Stimulated activated CD4-positive, alpha-beta T cell treated with anti-CD3 and anti-CD28 coated beads, Interleukin-4, amount 100 ng/mL, for 48 hours (primary cell): ENCODE results near the gene IER2.
A peak's percentile ranks its signal among the peaks of the same experiment; 100 is the strongest.
"Not testable (repeated sequence)": the region's sequence is repeated elsewhere in the genome, so short reads cannot be mapped to it uniquely, and the experiment has no call there.

Experiments used
- DNase-seq, 2 donors: peaks; one replicate each; pipeline ENCODE4 v3.0.0-alpha.2; 2020; ENCODE audit warnings: low read depth in 2 of 2

The IER2 gene

DNA sequence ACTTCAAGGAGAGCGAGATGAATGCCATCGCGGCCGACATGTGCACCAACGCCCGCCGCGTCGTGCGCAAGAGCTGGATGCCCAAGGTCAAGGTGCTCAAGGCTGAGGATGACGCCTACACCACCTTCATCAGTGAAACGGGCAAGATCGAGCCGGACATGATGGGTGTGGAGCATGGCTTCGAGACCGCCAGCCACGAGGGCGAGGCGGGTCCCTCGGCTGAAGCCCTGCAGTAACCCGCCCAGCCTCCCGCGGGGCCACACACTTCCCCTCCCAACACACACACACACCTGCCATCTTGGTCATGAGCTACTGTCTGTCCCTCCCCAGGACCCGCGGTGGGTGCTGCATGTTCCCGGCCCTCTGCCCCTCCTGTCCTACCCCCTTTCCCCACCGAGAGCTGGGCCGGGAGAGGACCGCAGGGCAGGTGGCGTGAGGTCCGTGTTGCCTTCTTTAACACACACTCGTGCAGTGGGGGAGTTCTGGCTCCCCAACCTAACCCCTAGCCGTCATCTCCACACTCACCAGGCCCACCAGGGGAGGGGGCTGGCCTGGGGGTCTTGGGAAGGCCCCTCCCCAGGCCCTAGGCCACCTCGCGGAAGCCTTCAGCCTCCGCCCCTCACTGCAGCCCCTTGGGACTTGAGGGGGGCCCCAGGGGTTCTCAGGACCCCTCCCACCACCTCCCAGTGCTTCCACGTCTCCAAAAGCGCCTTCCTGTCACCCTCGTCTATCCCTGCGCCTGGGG lies 11.9 kb upstream of the IER2 start:
- no peak for DNase-seq

DNA sequence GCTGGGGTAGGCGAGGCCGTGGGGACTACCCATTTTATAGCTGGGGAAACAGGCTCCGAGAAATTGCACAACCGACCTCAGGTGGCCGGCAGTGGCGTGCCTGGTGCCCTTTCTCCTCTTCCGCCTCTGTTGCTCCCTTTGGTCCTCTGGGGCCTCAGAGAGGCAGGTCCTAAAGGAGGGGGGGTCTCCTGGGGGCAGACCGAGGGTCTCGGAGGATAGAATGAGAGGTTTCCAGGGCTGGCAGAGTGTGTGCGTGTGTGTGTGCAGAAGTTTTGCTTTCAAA lies 11.4 kb upstream of the IER2 start:
- no peak for DNase-seq

DNA sequence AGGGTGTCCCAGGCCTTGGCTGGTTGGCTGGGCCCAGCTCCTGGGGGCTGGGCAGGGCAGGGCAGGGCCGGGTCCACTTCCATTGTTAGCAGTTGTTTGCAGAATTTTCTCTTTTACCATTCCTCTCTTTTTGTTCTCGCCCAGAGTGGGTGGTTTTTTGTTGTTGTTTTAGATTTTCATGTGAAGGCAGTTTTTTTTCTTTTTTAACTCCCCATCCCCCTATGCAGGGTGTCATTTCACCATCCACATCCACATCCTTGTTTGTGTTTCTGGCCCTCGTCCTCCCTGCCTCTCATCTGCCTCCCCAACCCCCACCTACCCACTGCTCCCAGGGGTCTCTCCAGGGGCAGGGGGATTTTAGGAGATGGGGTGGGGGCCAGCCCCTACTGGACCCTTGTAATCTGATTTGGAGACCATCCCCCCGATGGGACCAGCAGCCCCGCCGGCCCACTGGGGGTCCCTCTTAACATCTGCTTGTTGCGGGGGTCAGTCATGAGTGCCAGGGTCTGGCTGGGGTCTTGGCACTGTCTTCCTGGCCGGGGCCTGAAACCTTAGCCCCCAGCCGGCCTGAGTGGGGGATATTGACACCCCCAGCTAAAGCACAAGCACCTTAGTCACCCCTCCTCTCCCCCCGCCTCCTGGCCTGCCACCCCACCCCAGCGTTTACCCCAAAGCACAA lies 10.4 kb upstream of the IER2 start:
- DNase-seq, result no peak

DNA sequence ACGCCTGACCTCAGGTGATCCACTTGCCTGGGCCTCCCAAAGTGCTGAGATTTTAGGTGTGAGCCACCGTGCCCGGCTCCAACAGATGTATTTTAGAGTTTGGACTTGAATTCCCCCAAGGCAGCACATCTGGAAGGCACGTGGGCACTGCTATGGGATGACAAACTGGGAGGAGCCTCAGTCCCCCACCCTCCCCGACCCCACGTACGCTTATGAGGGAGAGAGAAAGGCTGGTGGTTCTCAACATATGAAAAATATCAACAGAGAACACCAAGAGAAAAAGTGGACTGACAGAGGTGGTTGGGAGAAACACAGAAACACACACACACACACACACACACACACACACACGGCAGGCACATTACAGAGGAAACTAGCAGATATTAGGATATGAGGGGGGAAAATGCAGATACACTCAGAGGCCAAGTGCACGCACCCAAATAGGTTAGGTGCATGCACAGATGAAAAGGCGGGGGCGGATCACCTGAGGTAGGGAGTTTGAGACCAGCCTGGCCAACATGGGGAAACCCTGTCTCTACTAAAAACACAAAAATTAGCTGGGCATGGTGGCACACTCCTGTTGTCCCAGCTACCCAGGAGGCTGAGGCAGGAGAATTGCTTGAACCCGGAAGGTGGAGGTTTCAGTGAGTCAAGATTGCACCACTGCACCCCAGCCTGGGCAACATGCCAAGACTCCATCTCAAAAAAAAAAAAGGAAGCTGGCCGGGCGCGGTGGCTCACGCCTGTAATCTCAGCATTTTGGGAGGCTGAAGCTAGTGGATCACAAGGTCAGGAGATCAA lies 3.2 kb upstream of the IER2 start:
- no peak for DNase-seq

DNA sequence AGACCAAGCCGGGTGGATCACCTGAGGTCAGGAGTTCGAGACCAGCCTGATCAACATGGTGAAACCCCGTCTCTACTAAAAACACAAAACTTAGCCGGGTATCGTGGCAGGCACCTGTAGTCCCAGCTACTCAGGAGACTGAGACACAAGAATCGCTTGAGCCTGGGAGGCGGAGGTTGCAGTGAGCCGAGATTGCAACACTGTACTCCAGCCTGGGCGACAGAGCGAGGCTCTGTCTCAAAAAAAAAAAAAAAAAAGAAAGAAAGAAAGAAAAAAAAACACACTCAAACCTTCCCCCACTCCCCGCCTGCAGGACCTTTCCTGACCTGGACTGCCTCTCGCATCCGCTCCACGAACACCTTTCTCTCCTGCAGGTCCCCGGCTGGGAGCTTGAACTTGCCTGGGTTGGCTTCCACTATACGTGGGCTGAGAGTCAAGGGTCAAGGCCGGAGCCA lies 1.0 kb upstream of the IER2 start:
- DNase-seq, result not testable (repeated sequence)

DNA sequence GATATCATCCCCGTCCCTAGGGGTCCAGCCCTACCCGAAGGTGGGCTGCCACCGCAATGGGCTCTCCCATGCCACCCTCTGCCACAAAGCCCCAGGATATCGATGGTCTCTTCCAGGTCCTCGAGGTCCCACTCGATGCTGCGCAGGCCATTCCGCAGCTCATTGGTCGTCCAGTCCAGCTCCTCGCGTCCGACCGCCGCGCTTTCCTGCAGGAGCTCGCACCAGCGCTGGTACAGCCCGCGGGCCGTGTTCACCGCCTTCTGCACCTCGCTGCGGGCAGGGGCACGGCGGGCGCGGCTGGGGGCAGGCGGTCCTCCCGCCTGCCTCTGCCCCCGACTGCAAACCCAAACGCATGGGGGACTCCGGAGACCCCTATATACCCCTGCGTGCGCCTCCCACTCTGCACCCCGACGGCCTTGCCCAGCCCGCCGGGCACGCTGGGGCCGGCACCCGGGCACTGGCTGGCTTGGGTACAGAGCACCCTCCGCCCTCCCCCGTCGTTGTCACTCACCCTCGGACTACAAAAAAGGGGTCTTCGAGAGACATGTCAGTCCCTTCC lies 504 bp upstream of the IER2 start:
- DNase-seq, result no peak

DNA sequence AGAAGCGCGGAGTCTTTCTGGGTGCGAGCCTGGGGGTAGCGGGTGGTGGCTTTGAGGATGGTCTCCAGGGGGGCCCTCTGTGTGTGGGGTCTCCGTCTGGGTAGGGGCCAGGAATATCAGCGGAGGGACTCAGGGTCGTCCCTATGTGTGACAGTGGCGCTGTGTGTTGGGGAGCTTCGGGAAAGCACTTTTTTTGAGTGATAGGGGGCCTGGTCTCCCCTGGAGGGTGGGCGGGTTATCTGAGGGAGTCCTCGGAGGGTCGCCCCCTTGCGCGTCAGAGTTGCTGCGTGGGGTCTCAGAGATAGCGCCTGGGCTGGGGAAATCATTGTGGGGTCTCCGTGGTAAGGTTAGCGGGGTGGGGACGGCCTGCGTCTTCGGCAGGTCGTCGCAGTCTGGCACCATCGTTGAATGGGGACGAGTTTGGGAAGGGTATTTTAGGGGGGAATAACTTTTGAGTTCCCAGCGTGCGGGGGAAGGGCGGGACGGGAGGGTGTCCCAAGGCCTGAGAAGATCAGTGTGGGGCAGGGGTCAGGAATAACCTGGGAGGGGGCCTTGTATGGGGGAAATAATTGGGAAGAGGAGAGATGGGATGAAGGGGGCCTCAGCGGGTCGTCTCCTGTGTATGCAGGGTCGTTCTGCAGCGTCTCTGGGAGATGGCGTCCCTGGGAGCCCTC lies 857 bp downstream of the IER2 start:
- DNase-seq, result no peak

DNA sequence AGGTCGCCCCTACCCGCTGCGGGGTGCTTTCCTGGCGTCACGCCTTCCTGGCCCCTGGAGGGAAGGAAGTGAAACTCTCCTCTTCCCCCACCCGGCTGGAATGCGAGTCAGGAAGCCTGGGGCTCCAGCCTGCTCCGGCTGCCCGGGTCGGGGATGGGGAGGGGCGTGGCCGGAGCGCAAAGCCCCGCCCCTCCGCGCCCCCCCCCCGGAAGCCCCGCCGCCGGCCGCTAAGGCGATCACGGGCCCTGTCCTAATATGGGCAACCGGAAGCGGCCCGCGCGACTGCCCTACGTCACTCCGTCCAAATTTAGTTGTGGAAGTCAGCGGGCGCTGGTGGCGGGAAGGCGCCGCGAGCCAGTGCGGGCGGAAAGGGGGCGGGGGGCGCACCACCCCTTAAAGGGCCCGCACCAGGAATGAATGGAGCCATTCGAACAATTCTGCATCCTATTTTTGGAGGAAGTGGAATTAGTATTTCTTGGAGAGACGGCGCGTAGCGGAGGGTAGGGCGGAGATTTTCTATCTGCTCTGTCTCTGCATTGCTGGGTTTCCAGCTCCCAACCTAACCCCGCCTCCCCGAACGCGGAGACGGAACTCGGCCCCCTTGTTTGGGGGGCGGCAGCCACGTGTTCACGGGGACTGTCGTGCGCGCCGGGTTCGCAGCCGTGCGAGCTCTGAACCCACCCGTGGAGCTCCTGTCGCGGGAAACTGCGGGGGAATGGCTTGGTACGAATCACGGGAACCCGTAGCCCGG lies 1.6 kb downstream of the IER2 start:
- DNase-seq, result peak; percentile 92 to 93

DNA sequence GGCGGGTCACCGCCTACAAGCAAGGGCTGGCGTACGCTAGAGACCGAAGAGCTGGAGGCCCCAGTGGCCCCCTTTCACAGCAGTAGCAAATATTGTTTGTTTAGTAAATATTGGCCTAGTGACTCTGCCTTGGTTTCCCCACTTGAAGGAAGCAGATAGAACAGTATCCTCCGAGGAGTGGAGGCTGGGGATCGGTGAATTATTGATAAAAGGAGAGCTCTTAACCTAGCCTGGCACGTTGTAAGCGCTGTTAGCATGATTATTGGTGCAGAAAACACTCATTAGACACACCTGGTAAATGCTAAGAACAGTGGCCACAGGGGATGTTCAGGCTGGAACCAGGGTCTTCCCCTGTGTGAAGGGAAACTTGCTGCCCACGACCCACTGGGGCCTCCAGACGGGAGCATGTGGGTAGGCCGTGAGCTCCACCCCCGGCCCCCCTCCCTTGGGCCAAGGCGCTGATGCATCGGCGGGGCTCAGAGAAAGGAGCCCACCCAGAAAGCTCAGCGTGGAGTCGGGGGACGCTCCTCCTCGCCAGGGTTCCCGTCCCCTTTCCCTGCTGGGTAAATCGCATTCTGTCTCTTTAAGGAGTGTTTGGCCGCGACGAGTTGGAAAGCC lies 2.3 kb downstream of the IER2 start:
- no peak for DNase-seq

DNA sequence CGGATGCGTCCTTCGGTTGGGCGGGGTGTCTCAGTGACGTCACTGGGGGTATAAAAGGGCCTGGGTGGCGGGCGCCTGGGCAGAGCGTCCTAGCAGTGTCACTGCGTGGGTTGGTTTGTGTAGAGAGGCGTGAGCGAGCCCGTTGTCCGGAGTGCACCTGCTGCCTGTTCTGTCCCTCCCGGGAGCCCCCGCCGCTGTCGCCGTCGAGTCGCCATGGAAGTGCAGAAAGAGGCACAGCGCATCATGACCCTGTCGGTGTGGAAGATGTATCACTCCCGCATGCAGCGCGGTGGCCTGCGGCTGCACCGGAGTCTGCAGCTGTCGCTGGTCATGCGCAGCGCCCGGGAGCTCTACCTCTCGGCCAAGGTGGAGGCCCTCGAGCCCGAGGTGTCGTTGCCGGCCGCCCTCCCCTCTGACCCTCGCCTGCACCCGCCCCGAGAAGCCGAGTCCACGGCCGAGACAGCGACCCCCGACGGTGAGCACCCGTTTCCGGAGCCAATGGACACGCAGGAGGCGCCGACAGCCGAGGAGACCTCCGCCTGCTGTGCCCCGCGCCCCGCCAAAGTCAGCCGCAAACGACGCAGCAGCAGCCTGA lies 2.9 kb downstream of the IER2 start:
- DNase-seq, result peak; percentile 94 to 98

DNA sequence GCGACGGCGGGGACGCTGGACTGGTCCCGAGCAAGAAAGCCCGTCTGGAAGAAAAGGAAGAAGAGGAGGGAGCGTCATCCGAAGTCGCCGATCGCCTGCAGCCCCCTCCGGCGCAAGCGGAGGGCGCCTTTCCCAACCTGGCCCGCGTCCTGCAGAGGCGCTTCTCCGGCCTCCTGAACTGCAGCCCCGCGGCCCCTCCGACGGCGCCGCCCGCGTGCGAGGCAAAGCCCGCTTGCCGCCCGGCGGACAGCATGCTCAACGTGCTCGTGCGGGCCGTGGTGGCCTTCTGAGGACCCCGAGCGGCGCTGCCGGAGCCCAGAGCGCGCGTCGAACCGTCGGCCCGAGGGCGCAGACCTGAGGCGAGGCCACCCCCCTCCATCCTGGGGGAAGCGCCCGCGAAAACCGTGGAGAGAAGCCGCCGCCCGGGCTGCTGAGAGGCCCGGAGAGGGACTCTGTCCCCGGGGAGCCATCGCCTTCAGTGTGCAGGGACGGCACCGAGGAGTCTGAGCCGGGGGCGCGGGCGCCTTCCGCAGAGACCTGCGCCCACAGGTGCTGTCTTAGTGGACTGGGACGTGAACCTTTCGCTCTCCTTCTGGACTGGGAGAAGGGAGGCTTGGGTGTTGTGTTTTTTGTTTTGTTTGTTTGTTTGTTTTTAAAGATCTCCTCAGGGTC lies 3.5 kb downstream of the IER2 start:
- DNase-seq, result no peak

DNA sequence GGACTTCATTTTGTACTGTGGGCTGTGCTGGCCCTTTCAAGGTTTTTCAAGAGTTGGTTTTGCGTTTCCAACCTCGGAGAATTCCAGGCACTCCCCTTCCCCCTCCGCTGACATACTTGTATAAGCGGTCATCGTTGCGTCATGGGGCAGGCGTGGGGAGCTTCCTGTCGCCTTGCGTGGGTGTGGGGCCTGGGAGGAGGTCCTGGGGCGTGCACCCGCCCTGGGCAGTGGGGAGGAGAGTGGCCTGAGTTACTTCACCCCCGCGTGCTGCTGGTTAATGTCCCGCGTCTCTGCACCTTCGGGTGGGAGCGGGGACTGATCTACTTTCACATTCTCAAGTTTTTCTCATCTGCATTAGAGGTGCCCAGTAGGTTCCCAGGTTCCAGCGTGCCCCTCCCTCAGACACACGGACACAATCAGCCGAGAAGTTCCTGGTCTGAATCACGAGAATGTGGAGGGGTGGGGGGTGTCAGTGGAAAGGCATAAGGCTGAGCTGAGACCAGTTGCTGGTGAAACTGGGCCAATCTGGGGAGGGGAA lies 4.1 kb downstream of the IER2 start:
- peak; percentile 62 to 74 for DNase-seq

DNA sequence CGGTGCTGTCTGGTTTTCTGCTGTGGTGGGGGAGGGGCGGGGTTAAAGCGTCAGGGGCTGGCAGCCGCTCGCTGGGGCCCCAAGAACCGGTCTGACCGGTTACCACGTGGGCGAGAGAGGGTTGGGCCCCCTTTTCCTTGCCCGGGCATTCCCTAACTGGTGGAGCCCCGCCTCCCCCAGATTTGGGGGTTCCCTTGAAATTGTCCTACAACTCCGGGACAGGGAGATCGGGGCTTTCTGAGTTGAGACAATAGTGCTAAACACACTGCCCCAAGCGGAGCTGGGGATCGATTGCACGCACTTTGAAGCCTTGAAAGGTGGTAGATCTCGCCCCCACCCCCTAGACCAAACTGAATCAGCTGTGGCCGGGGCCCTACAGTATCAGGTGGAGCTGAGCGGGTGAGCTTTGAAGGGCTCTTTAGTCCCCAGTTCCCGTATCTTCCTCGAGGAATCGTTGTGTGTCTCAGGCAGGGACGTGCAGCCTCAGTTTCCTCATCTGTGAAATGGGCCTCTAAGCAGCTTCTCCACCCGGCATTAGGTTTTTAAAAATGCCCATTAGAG lies 4.8 kb downstream of the IER2 start:
- DNase-seq, result peak; percentile 71 to 74

DNA sequence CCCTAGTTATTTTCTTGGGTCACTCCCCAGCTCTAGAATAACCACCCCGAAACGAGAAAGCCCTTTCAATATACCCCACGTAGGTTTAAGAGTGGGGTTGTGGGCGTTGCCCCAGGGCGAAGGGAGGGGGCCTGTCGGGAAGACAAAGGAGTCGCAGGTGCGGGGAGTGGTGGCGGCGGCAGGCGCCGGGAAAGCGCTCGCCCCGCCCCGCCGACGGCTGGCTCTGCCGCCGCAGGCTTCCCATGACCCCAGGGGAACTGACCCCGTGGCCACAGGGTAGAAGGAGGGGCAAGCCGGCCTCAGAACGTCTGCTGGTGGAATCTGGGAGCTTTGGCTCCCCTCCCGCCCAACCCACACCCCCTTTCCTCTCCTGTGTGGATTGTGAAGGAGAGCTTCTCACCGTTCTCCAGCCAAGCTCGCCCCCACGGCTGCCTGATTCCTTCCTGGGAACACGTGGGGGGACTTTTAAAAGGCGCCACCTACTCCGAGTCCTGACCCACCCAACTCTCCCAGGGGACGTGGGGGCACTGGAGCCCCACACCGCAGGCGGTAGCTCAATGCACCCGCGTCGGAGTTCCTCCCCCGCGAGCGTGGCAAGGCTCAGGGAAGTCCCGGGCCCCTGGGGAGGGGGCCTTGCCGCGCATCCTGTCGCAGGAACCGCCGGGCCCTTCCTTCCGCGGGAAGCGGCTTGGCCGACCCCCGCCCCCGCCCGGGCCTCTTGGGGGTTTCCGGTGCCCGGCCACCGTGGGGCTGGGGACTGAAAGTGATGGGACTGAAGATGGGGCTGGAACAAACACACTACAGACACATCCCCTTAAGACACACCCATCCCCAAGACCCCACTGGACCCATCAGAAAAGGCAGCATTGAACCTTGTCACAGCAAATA lies 5.5 kb downstream of the IER2 start:
- DNase-seq, result peak in 1 of 2 donors; percentile 55

DNA sequence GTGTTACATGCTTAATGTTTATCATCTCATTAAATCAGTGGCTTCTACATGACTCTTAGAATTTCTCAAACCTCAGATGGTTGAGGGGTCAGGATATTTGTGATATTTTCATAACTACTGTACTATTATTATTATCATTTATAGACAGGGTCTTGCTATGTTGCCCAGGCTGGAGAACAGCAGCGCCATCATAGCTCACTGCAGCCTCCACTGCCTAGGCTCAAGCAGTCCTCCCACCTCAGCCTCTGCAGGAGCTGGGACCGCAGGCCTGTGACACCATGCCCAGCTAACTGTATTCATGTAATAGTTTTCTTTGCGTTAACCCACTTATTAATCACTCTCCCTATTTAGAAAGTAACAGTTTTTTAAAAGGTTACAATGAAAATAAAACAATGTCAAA lies 9.5 kb downstream of the IER2 start:
- no peak for DNase-seq

DNA sequence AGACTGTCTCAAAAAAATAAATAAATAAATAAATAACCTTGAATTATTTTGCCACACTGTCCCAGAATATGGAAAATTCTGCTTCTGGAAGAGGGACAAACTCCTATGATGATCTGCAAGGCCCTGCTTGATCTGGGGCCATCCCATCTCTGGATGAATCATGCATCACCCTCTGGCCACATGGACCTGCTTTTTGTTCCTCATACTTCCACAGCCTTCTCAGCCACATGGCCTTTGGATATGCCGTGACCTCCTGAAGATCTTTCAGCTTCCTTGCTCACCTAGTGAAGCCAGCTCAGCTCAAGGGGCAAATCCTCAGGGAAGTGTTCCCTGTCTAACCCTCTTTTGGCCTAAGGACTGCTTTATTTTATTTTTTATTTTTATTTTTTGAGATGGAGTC lies 10.3 kb downstream of the IER2 start:
- DNase-seq, result no peak

DNA sequence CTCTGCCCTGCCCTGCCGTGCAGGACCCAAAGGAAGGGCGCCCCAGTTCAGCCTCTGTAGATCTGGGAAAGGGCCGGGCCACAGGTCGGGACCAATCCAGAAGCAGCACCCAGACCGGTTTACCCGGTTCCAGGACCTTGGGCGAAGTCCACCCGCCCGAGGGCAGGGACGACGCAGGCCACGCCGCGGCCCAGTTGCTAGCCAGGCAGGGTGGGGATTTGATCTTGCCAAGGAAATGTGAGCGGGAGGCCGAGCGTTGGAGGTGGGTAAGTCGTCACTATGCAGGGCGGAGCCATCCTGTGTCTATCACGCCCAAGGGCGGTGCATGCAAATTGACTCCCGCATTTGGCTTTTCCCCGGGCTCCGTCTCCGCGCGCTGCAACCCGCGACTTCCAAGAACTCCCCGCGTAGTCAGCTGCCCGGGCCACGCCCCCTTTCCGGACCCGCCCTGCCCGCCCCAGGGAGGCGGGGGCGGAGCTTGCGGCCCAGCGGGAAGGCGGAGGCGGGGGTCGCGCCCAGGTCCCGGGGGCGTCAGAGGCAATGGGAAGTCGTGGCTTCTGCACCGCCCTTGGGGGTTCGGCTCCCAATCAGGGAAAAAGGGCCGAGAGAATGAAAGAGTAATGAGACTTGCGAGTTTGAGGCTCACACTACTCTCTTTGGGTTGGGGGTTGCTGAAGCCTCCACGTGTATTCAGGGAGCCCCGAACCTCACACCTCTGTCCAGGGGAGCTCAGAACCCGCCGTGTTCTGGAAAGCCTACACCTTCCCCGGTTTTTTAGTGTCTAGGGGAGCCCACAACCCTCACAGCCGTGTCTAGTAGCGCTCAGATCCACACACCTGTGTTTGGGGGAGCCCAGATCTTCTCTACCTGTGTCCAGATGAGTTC lies 12.8 kb downstream of the IER2 start:
- DNase-seq, result peak; percentile 80 to 91
